B cell (primary cell): ENCODE data around the gene TFDP1. TPM values are rescaled to one million over a fixed set of nuclear protein-coding genes. Genes with fewer than 3 reads are reported as not detected.

Experiments
- ATAC-seq: fragments of 200-7000 bp; cut with Tn5 transposase; one replicate; pipeline ENCODE4 v1.10.0; 2021; ENCODE audit warnings: low read depth, mild to moderate bottlenecking, moderate number of reproducible peaks, moderate library complexity
- CTCF ChIA-PET: fragments of 350-600 bp; sonication (Branson Sonifier 250); formaldehyde crosslinking; loops from one replicate; lab custom pipeline; 2021; ENCODE audit warnings: antibody characterized with exemption, inconsistent platforms; lab: Charles Lee
- POLR2A ChIA-PET: fragments of 350-600 bp; sonication (Branson Sonifier 250); formaldehyde crosslinking; loops from one replicate; lab custom pipeline; 2021; ENCODE audit warnings: antibody characterized with exemption; lab: Charles Lee
- DNase-seq: peaks from one replicate; pipeline ENCODE4 v3.0.0; 2013
- H2AFZ ChIP-seq: 2 replicates; pipeline ENCODE4 v1.6.1; 2012; ENCODE audit warnings: mild to moderate bottlenecking, low read depth, low read length; ENCODE audit not compliant: insufficient read depth, poor library complexity, severe bottlenecking
- H3K27ac ChIP-seq, 2 donors: 1 replicate in 1 of 2; 2 replicates in 1 of 2; pipeline ENCODE4 v1.5.1; 2012 to 2013; ENCODE audit warnings: low read length in 2 of 2, mild to moderate bottlenecking in 2 of 2, moderate library complexity in 1 of 2
- H3K27me3 ChIP-seq, 4 experiments: fragments of 200-600 bp in 1 of 4; sonication (generic) in 1 of 4; replicated peaks in 1 of 4; 1 replicate in 2 of 4; 2 replicates in 2 of 4; pipeline versions ENCODE4 v1.6.1 to v1.7.0; 2013 to 2016; ENCODE audit warnings: low read length in 3 of 4, mild to moderate bottlenecking in 2 of 4, mixed read lengths in 1 of 4, moderate library complexity in 1 of 4; ENCODE audit not compliant: insufficient read depth in 4 of 4, control insufficient read depth in 3 of 4; ENCODE audit errors: control extremely low read depth in 1 of 4
- H3K36me3 ChIP-seq, 2 experiments: replicated peaks in 1 of 2; 1 replicate in 1 of 2; 2 replicates in 1 of 2; pipeline versions ENCODE4 v1.6.1 to v1.7.1; 2013; ENCODE audit warnings: low read length in 1 of 2; ENCODE audit not compliant: insufficient read depth in 2 of 2, control insufficient read depth in 1 of 2; ENCODE audit errors: control extremely low read depth in 1 of 2, extremely low read depth in 1 of 2
- H3K4me1 ChIP-seq, 2 donors: fragments of 200-600 bp in 1 of 2; sonication (generic) in 1 of 2; 1 replicate in 1 of 2; 2 replicates in 1 of 2; pipeline versions ENCODE4 v1.5.1 to v1.6.1; 2013 to 2017; ENCODE audit warnings: low read length in 2 of 2; ENCODE audit not compliant: control insufficient read depth in 2 of 2, insufficient read depth in 2 of 2
- H3K4me2 ChIP-seq: replicated peaks from 2 replicates; pipeline ENCODE3; 2012; ENCODE audit warnings: mild to moderate bottlenecking, low read depth, low read length; ENCODE audit not compliant: poor library complexity, severe bottlenecking
- H3K4me3 ChIP-seq, 5 experiments: fragments of 200-600 bp in 1 of 5; sonication (generic) in 1 of 5; 1 replicate in 3 of 5; 2 replicates in 2 of 5; pipeline versions ENCODE4 v1.5.1 to v1.7.0; 2011 to 2016; ENCODE audit warnings: low read length in 4 of 5, mild to moderate bottlenecking in 4 of 5, low read depth in 2 of 5, control low read depth in 1 of 5, moderate library complexity in 1 of 5; ENCODE audit not compliant: insufficient read depth in 1 of 5; ENCODE audit errors: control extremely low read depth in 1 of 5, extremely low read depth in 1 of 5
- H3K79me2 ChIP-seq: fragments of 200-600 bp; sonication (generic); one replicate; pipeline ENCODE4 v1.6.0; 2016; ENCODE audit warnings: low read length; ENCODE audit not compliant: control insufficient read depth, insufficient read depth
- H3K9ac ChIP-seq: fragments of 200-600 bp; sonication (generic); 2 replicates; pipeline ENCODE4 v1.6.1; 2017; ENCODE audit warnings: mild to moderate bottlenecking, low read length, moderate library complexity
- H3K9me3 ChIP-seq, 3 donors: one replicate each; pipeline versions ENCODE4 v1.6.1 to v1.7.1; 2013; ENCODE audit warnings: low read length in 2 of 3; ENCODE audit not compliant: control insufficient read depth in 2 of 3, insufficient read depth in 1 of 3; ENCODE audit errors: control extremely low read depth in 1 of 3
- H4K20me1 ChIP-seq: 2 replicates; pipeline ENCODE4 v1.6.0; 2012; ENCODE audit warnings: mild to moderate bottlenecking, low read length; ENCODE audit not compliant: insufficient read depth, control insufficient read depth, poor library complexity, severe bottlenecking
- H3K27ac Mint-ChIP-seq: one replicate; pipeline ENCODE4 v1.8.0; 2021; ENCODE audit warnings: mixed read lengths
- H3K27me3 Mint-ChIP-seq: one replicate; pipeline ENCODE4 v1.8.0; 2021; ENCODE audit warnings: mixed read lengths
- H3K4me1 Mint-ChIP-seq: one replicate; pipeline ENCODE4 v1.8.0; 2021; ENCODE audit warnings: mixed read lengths
- H3K4me3 Mint-ChIP-seq: one replicate; pipeline ENCODE4 v1.8.0; 2021; ENCODE audit warnings: mixed read lengths
- H3K9me3 Mint-ChIP-seq: one replicate; pipeline ENCODE4 v1.8.0; 2022; ENCODE audit warnings: mixed read lengths; ENCODE audit not compliant: insufficient read depth
- EZH2 ChIP-seq: IDR thresholded peaks from 2 replicates; pipeline ENCODE4 v1.6.1; 2012; ENCODE audit warnings: borderline replicate concordance, low read depth, mild to moderate bottlenecking, moderate library complexity, low read length; ENCODE audit not compliant: insufficient read depth, poor library complexity, severe bottlenecking
- WGBS: methylation state at CpG from one replicate; pipeline ENCODE4 v1.1.5; 2013; ENCODE audit warnings: missing lambda C conversion rate; ENCODE audit not compliant: insufficient coverage; 5-methylcytosine and 5-hydroxymethylcytosine counted together
- intact Hi-C: fragments of 100-400 bp; cut with micrococcal nuclease; formaldehyde crosslinking; loops from one replicate; pipeline ENCODE4 v1.10.0; 2022
- polyA plus RNA-seq: library from polyadenylated mRNA; depleted of rRNA; stranded (reverse); fragments of >200 nt; gene quantifications from 2 replicates; pipeline ENCODE4 v1.2.3, GENCODE V29; 2012
- total RNA-seq, 2 donors: library from RNA; stranded (reverse); fragments of 120-200 nt in 1 of 2; gene quantifications; 1 replicate in 1 of 2; 2 replicates in 1 of 2; pipeline versions ENCODE4 v1.2.3 to v1.2.4, GENCODE V29; 2013 to 2022
- TF ChIP-seq, protein P1 (sequence below): fragments of 200-600 bp; IDR thresholded peaks from one replicate; pipeline ENCODE4 v1.8.0; 2022; ENCODE audit warnings: antibody characterized with exemption, mild to moderate bottlenecking

Gene TFDP1
- total and polyA plus RNA-seq, 2 donors (not counting 1 experiment from before 2014, with no cell fraction given): 19.1 to 31.1 TPM

DNA sequence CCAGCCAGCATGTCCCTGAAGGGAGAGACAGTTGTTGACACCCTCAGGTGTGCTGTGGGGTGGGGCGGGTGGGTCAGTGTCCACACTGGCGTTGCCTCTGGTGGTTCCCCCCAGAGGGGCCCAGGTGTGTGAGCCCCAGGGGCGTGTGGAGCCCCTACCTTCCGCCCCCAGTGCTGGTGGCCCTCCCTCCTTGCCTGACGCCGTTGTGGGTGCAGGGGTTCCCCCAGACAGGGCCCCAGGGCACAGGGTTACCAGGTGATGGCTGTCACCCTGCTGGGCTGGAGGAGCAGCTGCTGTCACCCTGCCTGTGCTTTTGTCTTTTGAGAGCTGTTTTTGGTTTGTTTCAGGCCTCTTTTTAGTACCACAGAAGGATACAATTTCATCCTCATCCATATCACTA, 46.3 kb downstream of the TFDP1 start:
- no peaks in the 10 kb centered on the region for H3K27me3 ChIP-seq
- ATAC-seq (no peak), DNase-seq (no peak)
- H3K4me2 ChIP-seq: no peak overlapping the region
- no peak for TF ChIP-seq EZH2
- TF ChIP-seq, protein P1, sequence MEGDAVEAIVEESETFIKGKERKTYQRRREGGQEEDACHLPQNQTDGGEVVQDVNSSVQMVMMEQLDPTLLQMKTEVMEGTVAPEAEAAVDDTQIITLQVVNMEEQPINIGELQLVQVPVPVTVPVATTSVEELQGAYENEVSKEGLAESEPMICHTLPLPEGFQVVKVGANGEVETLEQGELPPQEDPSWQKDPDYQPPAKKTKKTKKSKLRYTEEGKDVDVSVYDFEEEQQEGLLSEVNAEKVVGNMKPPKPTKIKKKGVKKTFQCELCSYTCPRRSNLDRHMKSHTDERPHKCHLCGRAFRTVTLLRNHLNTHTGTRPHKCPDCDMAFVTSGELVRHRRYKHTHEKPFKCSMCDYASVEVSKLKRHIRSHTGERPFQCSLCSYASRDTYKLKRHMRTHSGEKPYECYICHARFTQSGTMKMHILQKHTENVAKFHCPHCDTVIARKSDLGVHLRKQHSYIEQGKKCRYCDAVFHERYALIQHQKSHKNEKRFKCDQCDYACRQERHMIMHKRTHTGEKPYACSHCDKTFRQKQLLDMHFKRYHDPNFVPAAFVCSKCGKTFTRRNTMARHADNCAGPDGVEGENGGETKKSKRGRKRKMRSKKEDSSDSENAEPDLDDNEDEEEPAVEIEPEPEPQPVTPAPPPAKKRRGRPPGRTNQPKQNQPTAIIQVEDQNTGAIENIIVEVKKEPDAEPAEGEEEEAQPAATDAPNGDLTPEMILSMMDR: no peak
- Mint-ChIP-seq H3K4me3 (no peak overlapping the region), H3K9me3 (no peaks in the 10 kb centered on the region), H3K27me3 (no peaks in the 10 kb centered on the region), H3K4me1 (no peaks in the 10 kb centered on the region), H3K27ac (no peak overlapping the region)
- H3K79me2 ChIP-seq: peaks cover 48% of the 10 kb centered on the region
- H3K9ac ChIP-seq: no peak overlapping the region
- H4K20me1 ChIP-seq: peaks cover 6% of the 10 kb centered on the region
- WGBS: 100% methylated on average over 3 of the region's 6 CpGs
- no peaks in the 10 kb centered on the region for H3K4me1 ChIP-seq
- POLR2A ChIA-PET: no interaction called here
- H3K27ac ChIP-seq: no peak overlapping the region
- intact Hi-C loops: no loop called here
- H3K36me3 ChIP-seq: peaks cover 0 to 49% of the 10 kb centered on the region in 2 experiments
- H3K4me3 ChIP-seq: no peak overlapping the region
- no peak overlapping the region for H2AFZ ChIP-seq
- no peaks in the 10 kb centered on the region for H3K9me3 ChIP-seq
- CTCF ChIA-PET: no interaction called here

DNA sequence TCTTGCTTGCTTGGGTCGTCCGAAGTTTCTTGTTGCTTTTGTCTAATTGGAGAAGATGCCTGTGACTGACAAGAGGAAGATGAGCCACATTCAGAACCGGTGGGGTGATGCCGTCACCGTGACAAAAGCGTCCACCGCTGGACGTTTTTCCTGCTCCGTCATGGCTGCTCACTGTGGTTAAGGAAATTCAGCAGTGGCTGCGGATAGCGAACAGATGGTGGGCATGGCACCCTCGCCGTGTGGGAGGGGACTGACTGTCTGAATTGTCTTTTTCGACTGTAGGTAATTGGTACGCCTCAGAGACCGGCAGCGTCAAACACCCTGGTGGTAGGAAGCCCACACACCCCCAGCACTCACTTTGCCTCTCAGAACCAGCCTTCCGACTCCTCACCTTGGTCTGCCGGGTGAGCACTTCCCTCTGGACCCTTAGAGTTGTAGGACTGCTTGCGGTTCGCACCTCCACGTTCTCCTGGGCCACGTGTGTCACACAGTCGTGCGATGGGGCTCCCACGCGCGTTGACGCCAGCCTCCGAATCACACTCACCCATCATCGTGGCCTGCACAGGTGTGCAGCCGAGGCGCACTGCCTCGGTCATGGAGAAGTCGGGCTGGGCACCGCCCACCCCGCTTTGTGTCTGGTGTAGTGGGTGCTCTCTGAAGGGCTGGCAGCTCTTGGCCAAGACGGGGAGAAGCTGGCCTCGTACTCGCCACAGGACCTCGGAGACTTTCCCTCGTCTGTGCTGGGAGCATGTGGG, 47.0 kb downstream of the TFDP1 start:
- no peak overlapping the region for H3K4me3 Mint-ChIP-seq
- Histone ChIP-seq H2AFZ (no peak overlapping the region), H3K27me3 (no peaks in the 10 kb centered on the region), H3K4me2 (no peak overlapping the region), H3K4me3 (no peak overlapping the region), H4K20me1 (peaks cover 6% of the 10 kb centered on the region), H3K9me3 (no peaks in the 10 kb centered on the region), H3K27ac (no peak overlapping the region), H3K4me1 (no peaks in the 10 kb centered on the region), H3K79me2 (peaks cover 46% of the 10 kb centered on the region), H3K9ac (no peak overlapping the region), H3K36me3 (peaks cover 0 to 56% of the 10 kb centered on the region in 2 experiments)
- no peak for TF ChIP-seq EZH2
- TF ChIP-seq, protein P1: no peak
- no peaks in the 10 kb centered on the region for H3K9me3 Mint-ChIP-seq
- no peak for ATAC-seq
- no peak overlapping the region for H3K27ac Mint-ChIP-seq
- 98% methylated on average over 36 of the region's 42 CpGs for WGBS
- intact Hi-C loops: no loop called here
- ChIA-PET POLR2A (no interaction called here), CTCF (no interaction called here)
- no peaks in the 10 kb centered on the region for H3K4me1 Mint-ChIP-seq
- no peaks in the 10 kb centered on the region for H3K27me3 Mint-ChIP-seq
- DNase-seq: no peak
